Stimulated activated naive B cell treated with anti-CD40 and anti-IgM and Interleukin-4, amounts not matched to agents 10 μg/mL and 1 μg/mL and 100 μg/mL, for 72 hours (primary cell): Measurements from ENCODE around the gene MUC3A.
"Not testable (repeated sequence)": the region's sequence is repeated elsewhere in the genome, so short reads cannot be mapped to it uniquely, and the experiment has no call there.

Experiments used
- ATAC-seq, 2 donors: fragments of 150-1000 bp; cut with Tn5 transposase; replicated peaks; 2 replicates each; pipeline ENCODE4 v1.10.0; 2021; ENCODE audit warnings: moderate library complexity in 1 of 2
- DNase-seq: peaks from one replicate; pipeline ENCODE4 v3.0.0; 2021
- H3K27ac Mint-ChIP-seq: one replicate; pipeline ENCODE4 v1.8.0; 2022; ENCODE audit warnings: mild to moderate bottlenecking, mixed read lengths
- H3K27me3 Mint-ChIP-seq, 2 donors: one replicate each; pipeline ENCODE4 v1.8.0; 2022; ENCODE audit warnings: mixed read lengths in 2 of 2
- H3K36me3 Mint-ChIP-seq, 2 donors: one replicate each; pipeline ENCODE4 v1.8.0; 2022; ENCODE audit warnings: mixed read lengths in 2 of 2, mild to moderate bottlenecking in 1 of 2
- H3K4me1 Mint-ChIP-seq, 2 donors: one replicate each; pipeline ENCODE4 v1.8.0; 2022; ENCODE audit warnings: mixed read lengths in 2 of 2, mild to moderate bottlenecking in 1 of 2
- H3K4me3 Mint-ChIP-seq, 2 donors: one replicate each; pipeline ENCODE4 v1.8.0; 2022; ENCODE audit warnings: mild to moderate bottlenecking in 2 of 2, mixed read lengths in 2 of 2, moderate library complexity in 1 of 2
- H3K9me3 Mint-ChIP-seq, 2 donors: one replicate each; pipeline ENCODE4 v1.8.0; 2022; ENCODE audit warnings: mixed read lengths in 2 of 2, mild to moderate bottlenecking in 1 of 2

The MUC3A gene

DNA sequence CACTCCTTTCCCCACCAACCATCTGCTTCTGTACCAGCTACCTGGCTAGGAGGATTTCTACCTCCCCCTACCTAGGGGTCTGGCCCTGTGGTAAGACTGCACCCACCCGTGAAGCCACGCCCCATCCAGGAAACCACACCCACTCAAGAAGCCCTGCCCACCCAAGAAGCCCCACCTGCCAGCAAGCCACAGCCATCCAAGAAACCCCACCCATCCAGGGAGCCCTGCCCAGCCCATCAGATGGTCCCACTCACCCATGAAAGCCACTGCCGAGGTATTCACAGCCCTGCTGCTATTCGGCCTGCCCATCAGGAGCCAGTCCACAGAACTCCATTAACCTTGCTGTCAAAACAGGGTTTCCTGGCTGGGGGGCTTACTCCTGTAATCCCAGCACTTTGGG is 15.6 kb upstream of the MUC3A start:
- Mint-ChIP-seq H3K27me3 (peaks cover 22 to 31% of the 10 kb centered on the region in 2 donors), H3K4me1 (peaks cover 0 to 3% of the 10 kb centered on the region in 2 donors), H3K9me3 (peaks cover 5 to 12% of the 10 kb centered on the region in 2 donors), H3K27ac (no peak overlapping the region), H3K4me3 (no peak overlapping the region), H3K36me3 (peaks cover 1 to 4% of the 10 kb centered on the region in 2 donors)
- no peak for ATAC-seq
- DNase-seq = no peak

DNA sequence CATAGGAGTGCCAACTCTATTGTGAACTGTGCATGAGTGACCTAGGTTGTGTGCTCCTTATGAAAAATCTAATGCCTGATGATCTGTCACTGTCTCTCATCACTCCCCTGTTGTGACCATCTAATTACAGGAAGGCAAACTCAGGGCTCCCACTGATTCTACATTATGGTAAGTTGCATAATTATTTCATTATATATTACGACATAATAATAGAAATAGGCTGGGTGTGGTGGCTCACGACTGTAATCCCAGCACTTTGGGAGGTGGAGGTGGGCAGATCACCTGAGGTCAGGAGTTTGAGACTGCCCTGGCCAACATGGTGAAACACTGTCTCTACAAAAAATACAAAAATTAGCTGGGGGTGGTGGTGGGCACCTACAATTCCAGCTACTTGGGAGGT is 14.0 kb upstream of the MUC3A start:
- H3K4me3 Mint-ChIP-seq, ATAC-seq, DNase-seq, H3K4me1 Mint-ChIP-seq, H3K27ac Mint-ChIP-seq, H3K36me3 Mint-ChIP-seq: not testable (repeated sequence)
- peaks cover 5 to 17% of the 10 kb centered on the region in 2 donors for H3K9me3 Mint-ChIP-seq
- peaks cover 22 to 31% of the 10 kb centered on the region in 2 donors for H3K27me3 Mint-ChIP-seq

DNA sequence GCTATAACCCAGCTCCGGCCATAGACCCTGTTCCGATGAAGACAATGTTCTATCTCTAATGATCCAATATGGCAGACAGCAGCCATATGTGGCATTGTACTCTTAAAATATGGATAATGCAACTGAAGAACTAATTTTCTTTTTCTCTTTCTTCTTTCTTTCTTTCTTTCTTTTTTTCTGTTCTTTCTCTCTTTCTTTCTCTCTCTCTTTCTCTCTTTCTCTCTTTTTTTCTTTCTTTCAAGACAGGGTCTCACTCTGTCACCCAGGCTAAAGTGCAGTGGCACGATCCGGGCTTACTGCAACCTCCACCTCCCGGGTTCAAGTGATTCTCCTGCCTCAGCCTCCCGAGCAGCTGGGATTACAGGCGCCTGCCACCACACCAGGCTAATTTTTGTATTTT is 13.2 kb upstream of the MUC3A start:
- H3K4me1 Mint-ChIP-seq, ATAC-seq, H3K36me3 Mint-ChIP-seq, DNase-seq, H3K4me3 Mint-ChIP-seq, H3K27ac Mint-ChIP-seq: not testable (repeated sequence)
- Mint-ChIP-seq H3K27me3 (peaks cover 17 to 25% of the 10 kb centered on the region in 2 donors), H3K9me3 (peaks cover 5 to 17% of the 10 kb centered on the region in 2 donors)

DNA sequence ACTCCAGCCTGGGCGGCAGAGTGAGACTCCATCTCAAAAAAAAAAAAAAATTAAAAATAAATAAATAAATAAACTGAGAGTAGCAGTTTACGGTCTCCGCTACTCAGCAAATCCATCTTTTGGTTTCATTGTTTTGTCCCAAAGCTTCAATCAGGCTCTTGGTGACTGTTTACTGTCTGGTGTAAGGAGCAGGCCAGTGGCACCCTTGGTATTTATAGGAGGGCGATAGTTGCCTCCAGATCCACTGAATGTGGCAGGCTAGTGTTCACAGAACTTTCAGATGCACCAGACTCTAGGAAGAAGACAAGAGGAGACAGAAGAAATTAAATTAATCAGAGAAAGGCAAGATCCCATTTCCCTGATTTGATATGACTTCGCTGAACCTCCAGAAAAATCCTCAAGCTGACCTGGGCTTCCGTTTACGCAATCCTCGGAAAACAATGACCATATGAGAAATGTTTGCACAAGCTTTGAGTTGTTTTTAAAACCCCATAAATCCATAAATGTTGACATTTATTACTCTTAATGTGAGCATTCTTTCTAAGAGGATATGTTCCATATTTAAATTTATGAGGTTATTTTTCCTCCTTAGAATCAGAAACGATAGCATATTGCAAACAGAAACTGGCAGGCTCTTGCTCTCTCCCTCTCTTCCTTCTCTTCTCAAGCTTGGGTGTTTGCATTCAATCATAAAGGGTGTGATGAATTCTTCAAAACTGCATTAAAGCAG is 7.1 kb upstream of the MUC3A start:
- peaks cover 0 to 2% of the 10 kb centered on the region in 2 donors for H3K4me1 Mint-ChIP-seq
- no peak overlapping the region for H3K4me3 Mint-ChIP-seq
- H3K27ac Mint-ChIP-seq = no peak overlapping the region
- DNase-seq (no peak), ATAC-seq (no peak)
- peaks cover 36% of the 10 kb centered on the region in 2 donors for H3K27me3 Mint-ChIP-seq
- H3K36me3 Mint-ChIP-seq = peaks cover 2 to 4% of the 10 kb centered on the region in 2 donors
- H3K9me3 Mint-ChIP-seq = peaks cover 0 to 12% of the 10 kb centered on the region in 2 donors

DNA sequence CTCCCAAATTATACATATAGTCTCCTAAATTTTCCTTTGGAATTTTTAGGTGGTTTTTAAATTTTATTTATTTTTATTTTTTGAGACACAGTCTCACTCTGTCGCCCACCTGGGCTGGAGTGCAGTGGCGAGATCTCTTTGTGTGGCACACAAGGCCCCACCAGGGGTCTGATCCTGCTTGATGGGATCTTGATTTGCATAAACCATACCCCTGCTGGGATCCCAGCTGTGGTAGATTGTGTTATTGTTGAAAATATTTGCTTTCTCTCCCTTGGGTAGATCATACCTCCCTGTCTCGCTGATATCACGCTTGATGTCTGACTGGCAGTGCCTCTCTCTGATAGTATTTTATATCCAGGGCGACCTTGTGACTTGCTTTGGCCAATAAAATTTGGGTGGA is 5.6 kb upstream of the MUC3A start:
- Mint-ChIP-seq H3K36me3 (peaks cover 2 to 4% of the 10 kb centered on the region in 2 donors), H3K9me3 (peaks cover 0 to 12% of the 10 kb centered on the region in 2 donors), H3K27ac (no peak overlapping the region), H3K4me1 (peaks cover 0 to 2% of the 10 kb centered on the region in 2 donors), H3K27me3 (peaks cover 36 to 37% of the 10 kb centered on the region in 2 donors), H3K4me3 (no peak overlapping the region)
- no peak for DNase-seq
- no peak for ATAC-seq

DNA sequence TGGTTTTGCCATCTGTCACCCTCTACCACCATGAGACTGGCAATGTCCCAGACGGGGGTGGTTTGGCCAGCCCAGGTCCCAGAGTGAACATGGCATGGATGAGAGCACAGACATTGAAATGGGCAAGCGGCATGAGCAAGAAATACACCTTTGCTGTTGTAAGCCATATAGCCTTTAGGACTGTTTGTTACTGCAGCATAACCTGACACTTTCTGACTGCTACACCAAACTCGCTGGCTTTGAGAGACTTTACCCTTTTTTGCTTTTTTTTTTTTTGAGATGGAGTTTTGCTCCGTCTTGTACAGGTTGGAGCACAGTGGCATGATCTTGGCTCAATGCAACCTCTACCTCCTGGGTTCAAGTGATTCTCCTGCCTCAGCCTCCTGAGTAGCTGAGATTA is 5.2 kb upstream of the MUC3A start:
- peaks cover 40 to 41% of the 10 kb centered on the region in 2 donors for H3K27me3 Mint-ChIP-seq
- ATAC-seq = no peak
- H3K27ac Mint-ChIP-seq = no peak overlapping the region
- peaks cover 0 to 11% of the 10 kb centered on the region in 2 donors for H3K9me3 Mint-ChIP-seq
- DNase-seq = no peak
- H3K4me3 Mint-ChIP-seq = no peak overlapping the region
- peaks cover 2 to 4% of the 10 kb centered on the region in 2 donors for H3K36me3 Mint-ChIP-seq
- peaks cover 0 to 2% of the 10 kb centered on the region in 2 donors for H3K4me1 Mint-ChIP-seq

DNA sequence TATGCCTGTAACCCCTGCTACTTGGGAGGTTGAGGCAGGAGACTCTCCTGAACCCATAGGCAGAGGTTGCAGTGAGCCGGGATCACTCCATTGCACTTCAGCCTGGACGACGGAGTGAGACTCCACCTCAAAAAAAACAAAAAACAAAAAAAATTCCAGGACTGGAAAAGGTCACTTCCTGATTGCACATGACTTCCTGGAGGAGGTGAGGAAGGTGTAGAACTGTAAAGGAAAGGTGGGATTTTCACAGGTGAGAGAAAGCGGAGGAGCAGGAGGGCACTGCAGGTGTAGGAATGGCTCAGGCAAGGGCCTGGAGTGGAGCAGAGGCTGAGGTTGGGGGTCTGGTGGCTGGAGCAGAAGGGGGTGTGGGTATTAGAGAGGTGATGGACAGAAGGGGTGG is 3.2 kb upstream of the MUC3A start:
- no peak overlapping the region for H3K27ac Mint-ChIP-seq
- H3K36me3 Mint-ChIP-seq = peaks cover 2 to 4% of the 10 kb centered on the region in 2 donors
- H3K4me1 Mint-ChIP-seq = peaks cover 0 to 2% of the 10 kb centered on the region in 2 donors
- no peak for DNase-seq
- no peak for ATAC-seq
- no peak overlapping the region for H3K4me3 Mint-ChIP-seq
- H3K9me3 Mint-ChIP-seq = peaks cover 0 to 7% of the 10 kb centered on the region in 2 donors
- H3K27me3 Mint-ChIP-seq = peaks cover 50 to 51% of the 10 kb centered on the region in 2 donors

DNA sequence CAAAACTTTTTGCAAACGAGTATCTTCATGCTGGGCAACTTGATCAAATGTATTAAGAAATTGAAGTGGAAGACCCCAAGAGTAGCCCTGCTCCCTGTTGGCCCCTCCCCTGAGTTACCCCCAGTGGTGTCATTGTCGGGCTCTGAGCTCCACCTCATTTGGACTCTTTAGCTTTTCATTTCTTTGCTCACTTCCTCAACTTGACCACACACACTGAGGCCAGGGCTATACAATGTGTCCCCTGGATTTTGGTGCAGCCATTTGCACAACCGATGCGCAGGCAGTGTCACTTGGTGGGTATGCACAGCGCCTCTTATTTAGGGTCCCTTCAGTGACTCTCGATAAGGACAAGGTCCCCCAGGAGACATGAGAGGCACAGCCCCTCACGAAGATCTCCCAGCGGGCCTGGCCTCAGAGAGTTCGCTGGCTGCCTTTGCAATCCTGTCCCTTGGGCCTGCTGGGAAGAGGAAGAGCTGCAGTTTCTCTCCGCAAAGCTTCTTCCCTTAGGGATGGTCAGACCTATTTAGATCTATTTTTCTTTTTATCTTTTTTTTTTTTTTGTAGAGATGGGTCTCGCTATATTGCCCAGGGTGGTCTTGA is 2.5 kb upstream of the MUC3A start:
- H3K4me1 Mint-ChIP-seq = peaks cover 0 to 2% of the 10 kb centered on the region in 2 donors
- peaks cover 2 to 4% of the 10 kb centered on the region in 2 donors for H3K36me3 Mint-ChIP-seq
- H3K9me3 Mint-ChIP-seq = peaks cover 0 to 7% of the 10 kb centered on the region in 2 donors
- ATAC-seq = no peak
- H3K4me3 Mint-ChIP-seq = no peak overlapping the region
- DNase-seq = no peak
- peaks cover 50 to 51% of the 10 kb centered on the region in 2 donors for H3K27me3 Mint-ChIP-seq
- no peak overlapping the region for H3K27ac Mint-ChIP-seq

DNA sequence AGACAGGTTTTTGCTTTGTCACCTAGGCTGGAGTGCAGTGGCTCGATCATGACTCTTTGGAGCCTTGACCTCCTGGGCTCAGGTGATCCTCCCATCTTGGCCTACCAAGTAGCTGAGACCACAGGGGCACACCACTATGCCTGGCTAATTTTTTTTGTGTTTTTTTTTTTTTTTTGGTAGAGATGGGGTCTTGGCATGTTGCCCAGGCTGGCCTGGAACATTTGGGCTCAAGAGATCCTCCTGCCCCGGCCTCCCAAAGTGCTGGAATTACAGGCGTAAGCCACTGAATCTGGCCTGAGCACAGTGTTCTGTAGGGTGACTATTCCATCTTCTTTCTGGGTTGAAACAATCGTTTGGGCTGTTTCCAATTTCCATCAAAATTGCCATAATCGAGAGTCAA is 1.5 kb upstream of the MUC3A start:
- no peak overlapping the region for H3K27ac Mint-ChIP-seq
- peaks cover 43 to 46% of the 10 kb centered on the region in 2 donors for H3K27me3 Mint-ChIP-seq
- ATAC-seq = no peak
- no peak overlapping the region for H3K4me3 Mint-ChIP-seq
- DNase-seq = no peak
- peaks cover 2 to 4% of the 10 kb centered on the region in 2 donors for H3K36me3 Mint-ChIP-seq
- H3K9me3 Mint-ChIP-seq = peaks cover 0 to 7% of the 10 kb centered on the region in 2 donors
- H3K4me1 Mint-ChIP-seq = no peaks in the 10 kb centered on the region

DNA sequence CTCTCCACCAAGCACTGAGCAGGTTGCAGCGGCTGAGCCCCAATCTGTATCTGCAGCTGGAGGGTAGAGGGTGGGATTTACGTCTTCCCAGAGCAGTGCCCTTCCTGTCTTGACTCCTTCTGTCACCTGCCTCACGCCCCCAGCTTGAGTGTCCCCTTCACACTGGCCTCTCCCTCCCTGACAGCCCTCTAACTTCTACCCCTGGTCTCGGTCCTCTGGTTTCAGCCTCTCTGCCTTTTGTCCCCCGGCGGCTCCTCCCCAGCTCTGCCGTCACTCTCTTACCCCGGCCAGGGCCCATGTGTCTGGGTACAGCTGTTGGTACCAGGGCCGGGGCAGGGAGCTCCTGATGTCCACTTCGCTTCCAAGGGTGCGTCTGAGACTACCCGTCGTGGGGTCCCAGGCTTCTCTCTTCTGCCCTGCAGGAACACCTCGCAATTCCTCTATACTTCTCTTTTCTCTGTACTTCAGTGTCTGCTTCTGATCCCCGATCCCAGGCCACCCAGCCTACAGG is 654 bp downstream of the MUC3A start:
- no peak for DNase-seq

DNA sequence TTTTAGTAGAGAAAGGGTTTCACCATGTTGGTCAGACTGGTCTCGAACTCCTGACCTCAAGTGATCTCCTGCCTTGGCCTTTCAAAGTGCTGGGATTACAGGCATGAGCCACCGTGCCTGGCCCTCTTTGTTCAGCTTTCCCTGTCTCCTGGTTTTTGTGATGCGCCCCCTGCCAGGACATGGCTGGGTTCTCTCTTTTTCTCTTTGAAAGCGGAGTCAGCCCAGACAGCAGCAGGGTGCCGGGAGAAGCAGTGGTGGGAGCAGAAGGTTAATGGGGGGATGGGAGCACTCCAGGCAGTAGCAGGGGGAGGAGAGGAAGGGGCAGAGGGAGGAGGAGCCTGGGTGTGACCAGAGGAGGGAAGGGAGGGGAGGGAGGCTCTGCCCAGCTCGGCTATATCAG is 1.8 kb downstream of the MUC3A start:
- no peaks in the 10 kb centered on the region for H3K9me3 Mint-ChIP-seq
- ATAC-seq (no peak), DNase-seq (no peak)
- H3K36me3 Mint-ChIP-seq = peaks cover 0 to 2% of the 10 kb centered on the region in 2 donors
- H3K27ac Mint-ChIP-seq = no peak overlapping the region
- no peaks in the 10 kb centered on the region for H3K4me1 Mint-ChIP-seq
- H3K27me3 Mint-ChIP-seq = peaks cover 20 to 23% of the 10 kb centered on the region in 2 donors
- H3K4me3 Mint-ChIP-seq = no peak overlapping the region

More for the DNA sequence above, 654 bp downstream of the MUC3A start:
- H3K4me1 Mint-ChIP-seq = no peaks in the 10 kb centered on the region
- peaks cover 0 to 2% of the 10 kb centered on the region in 2 donors for H3K36me3 Mint-ChIP-seq
- H3K9me3 Mint-ChIP-seq = no peaks in the 10 kb centered on the region
- peaks cover 30 to 35% of the 10 kb centered on the region in 2 donors for H3K27me3 Mint-ChIP-seq
- H3K27ac Mint-ChIP-seq = no peak overlapping the region
- ATAC-seq = no peak
- H3K4me3 Mint-ChIP-seq = no peak overlapping the region

DNA sequence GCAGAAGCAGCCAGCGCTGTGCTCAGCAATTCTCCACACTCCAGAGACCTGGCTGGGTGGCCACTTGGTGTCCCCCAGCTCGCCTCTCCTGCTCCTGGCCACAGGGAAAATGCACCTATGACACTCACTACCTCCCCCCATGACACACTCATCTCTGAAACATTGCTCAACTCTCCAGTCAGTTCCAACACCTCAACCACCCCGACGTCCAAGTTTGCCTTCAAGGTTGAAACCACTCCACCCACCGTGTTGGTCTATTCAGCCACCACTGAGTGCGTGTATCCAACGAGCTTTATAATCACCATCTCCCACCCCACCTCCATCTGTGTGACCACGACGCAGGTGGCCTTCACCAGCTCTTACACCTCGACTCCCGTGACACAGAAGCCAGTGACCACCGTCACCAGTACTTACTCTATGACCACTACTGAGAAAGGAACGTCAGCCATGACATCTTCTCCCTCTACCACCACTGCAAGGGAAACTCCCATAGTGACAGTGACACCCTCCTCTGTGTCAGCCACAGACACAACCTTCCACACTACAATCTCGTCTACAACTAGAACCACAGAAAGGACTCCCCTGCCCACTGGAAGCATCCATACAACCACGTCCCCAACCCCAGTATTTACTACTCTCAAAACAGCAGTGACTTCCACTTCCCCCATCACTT is 2.7 kb downstream of the MUC3A start:
- H3K4me3 Mint-ChIP-seq = no peak overlapping the region
- H3K9me3 Mint-ChIP-seq = no peaks in the 10 kb centered on the region
- DNase-seq (no peak), ATAC-seq (no peak)
- peaks cover 14 to 15% of the 10 kb centered on the region in 2 donors for H3K27me3 Mint-ChIP-seq
- no peaks in the 10 kb centered on the region for H3K4me1 Mint-ChIP-seq
- no peak overlapping the region for H3K27ac Mint-ChIP-seq
- H3K36me3 Mint-ChIP-seq = no peaks in the 10 kb centered on the region

DNA sequence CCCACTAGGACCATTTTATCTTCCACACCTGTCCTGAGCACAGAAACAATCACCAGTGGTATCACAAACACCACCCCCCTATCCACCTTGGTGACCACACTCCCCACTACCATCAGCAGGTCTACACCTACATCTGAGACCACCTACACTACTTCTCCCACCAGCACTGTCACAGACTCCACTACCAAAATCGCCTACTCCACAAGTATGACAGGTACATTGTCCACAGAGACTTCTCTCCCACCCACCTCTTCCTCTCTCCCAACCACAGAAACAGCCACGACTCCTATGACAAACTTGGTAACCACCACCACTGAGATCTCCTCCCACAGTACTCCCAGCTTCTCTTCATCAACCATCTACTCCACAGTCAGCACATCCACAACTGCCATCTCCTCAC is 3.3 kb downstream of the MUC3A start:
- H3K27ac Mint-ChIP-seq = no peak overlapping the region
- H3K4me3 Mint-ChIP-seq = no peak overlapping the region
- no peaks in the 10 kb centered on the region for H3K4me1 Mint-ChIP-seq
- ATAC-seq (no peak), DNase-seq (no peak)
- no peaks in the 10 kb centered on the region for H3K9me3 Mint-ChIP-seq
- peaks cover 14 to 15% of the 10 kb centered on the region in 2 donors for H3K27me3 Mint-ChIP-seq
- H3K36me3 Mint-ChIP-seq = no peaks in the 10 kb centered on the region

DNA sequence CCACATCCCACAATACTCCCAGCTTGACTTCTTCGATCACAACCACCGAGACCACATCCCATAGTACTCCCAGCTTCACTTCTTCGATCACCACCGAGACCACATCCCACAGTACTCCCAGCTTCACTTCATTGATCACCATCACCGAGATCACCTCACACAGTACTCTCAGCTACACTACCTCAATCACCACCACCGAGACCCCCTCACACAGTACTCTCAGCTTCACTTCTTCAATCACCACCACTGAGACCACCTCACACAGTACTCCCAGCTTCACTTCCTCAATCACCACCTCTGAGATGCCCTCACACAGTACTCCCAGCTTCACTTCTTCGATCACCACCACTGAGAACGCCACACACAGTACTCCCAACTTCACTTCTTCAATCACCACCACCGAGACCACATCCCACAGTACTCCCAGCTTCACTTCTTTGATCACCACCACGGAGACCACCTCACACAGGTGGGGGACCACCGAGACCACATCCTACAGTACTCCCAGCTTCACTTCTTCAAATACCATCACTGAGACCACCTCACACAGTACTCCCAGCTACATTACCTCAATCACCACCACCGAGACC is 8.6 kb downstream of the MUC3A start:
- Mint-ChIP-seq H3K9me3 (no peaks in the 10 kb centered on the region), H3K4me3 (no peak overlapping the region), H3K27ac (no peak overlapping the region), H3K4me1 (no peaks in the 10 kb centered on the region), H3K27me3 (peaks cover 5% of the 10 kb centered on the region in 2 donors), H3K36me3 (no peaks in the 10 kb centered on the region)
- DNase-seq = no peak
- ATAC-seq = no peak
